Measurements from ENCODE around the gene KCNIP3.
"Not testable (repeated sequence)": the region's sequence is repeated elsewhere in the genome, so short reads cannot be mapped to it uniquely, and the experiment has no call there.

Gene KCNIP3

DNA sequence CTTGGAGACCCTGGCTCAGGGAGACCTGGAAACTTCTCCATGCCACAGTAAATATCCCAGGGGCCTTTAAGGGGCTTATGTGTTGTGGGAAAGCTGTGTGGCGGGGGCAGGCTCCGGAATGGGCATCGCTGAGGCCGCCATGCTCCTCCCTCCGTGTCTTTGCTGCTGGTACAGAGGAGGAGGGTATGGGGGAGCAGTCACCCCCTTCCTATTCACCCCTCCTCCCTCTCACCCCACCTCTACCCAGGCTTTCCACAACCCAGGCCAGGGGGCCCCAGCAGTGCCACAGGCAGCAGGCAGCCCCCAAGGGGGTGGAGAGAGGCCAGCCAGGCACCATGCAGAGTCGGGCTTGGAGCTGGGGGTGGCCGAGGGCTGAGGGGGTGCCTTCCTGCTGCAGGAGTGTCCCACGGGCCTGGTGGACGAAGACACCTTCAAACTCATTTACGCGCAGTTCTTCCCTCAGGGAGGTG lies 77.3 kb downstream of the KCNIP3 start:
- no peak for DNase-seq

DNA sequence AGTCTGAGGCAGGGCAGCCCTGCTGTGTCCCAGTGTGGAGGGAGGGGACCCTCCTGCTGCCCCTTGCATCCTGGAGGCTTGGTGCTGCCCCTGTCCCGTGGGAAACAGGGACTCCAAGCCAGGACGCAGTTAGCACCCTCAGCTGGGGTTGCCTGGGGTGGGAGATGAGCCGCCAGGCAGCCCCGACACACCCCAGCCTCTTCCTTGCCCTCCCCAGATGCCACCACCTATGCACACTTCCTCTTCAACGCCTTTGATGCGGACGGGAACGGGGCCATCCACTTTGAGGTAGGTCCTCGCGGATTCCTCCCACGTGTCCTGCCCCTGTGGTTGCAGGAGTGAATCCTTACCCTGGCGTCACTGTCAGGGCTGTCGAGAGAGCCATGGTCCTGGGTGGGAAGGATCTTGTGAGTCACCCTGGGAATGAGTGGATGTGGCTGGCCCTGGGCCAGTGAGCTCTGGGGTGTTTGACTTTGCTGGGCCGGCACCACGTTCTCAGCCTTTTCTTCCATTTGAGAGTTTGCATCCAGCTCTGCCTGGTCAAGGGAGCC lies 77.8 kb downstream of the KCNIP3 start:
- no peak for DNase-seq

DNA sequence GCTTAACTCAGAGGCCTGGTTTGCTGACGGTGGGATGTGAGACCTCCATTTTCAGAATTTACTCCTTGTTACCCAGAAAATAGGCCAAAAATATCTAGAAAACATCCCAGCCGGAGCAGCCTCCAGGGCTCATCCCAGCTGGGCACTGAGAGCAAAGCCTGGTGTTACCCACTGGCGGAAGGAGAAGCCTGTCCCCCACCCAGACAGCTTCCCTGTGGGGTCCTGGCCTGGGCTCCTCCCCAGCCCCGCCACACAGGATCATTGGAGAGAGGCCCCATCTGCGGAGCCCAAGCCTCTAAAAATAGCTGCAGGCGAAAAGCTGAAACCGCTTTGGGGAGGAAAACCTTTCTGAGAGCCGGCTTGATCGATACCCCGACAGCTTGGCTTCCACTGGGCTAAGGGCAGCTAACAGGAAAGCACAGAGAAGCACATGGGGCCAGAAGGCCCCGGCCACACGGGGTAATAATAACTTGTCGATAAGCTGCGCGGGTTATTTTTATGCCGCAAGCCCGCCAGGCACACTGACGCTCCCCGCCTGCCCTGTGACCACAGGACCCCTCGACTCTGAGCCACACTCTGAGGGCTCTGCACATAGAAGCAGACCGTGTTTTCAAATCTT lies 78.5 kb downstream of the KCNIP3 start:
- no peak for DNase-seq

DNA sequence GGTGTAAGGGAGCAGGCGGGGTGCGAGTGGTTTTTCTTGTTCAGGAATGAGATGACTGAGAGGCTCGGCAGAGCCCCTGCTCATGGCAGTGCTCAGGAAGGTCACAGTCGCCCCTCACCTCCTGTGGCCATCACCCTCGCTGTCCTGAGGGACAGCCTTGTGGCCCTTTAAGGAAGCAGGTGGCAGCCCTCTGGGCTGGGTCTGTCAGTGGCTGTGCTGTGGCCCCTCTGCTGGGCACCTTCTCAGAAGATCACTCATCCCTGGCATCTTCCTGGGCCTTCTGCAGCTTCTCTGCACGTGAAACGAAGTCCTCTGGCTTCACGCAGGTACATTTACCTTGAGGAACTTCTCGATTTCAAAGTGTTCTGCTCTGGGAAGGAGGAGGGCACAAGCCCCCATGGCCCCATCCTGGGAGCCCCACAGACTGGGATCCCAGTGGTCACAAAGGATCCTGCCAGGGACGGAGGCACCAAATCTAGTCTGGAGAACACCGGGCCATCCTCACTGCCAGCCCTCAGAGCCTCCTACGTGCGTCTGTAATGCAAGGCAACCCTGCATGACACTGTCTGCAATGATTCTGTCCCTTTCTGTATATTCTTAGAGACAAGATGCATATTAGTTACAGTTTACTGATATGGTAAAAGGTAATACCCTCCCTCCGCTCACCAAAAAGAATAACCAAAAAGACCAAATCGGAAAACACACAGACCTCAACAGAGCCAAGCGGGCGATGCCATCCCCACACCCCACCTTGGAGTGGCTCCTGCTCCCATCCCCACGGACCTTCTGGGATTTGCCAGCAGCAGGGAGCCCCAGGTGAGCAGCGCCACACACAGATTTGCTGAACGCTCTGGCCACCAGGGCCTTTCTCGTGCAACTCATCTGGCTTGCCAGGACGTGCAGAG lies 79.4 kb downstream of the KCNIP3 start:
- no peak for DNase-seq

DNA sequence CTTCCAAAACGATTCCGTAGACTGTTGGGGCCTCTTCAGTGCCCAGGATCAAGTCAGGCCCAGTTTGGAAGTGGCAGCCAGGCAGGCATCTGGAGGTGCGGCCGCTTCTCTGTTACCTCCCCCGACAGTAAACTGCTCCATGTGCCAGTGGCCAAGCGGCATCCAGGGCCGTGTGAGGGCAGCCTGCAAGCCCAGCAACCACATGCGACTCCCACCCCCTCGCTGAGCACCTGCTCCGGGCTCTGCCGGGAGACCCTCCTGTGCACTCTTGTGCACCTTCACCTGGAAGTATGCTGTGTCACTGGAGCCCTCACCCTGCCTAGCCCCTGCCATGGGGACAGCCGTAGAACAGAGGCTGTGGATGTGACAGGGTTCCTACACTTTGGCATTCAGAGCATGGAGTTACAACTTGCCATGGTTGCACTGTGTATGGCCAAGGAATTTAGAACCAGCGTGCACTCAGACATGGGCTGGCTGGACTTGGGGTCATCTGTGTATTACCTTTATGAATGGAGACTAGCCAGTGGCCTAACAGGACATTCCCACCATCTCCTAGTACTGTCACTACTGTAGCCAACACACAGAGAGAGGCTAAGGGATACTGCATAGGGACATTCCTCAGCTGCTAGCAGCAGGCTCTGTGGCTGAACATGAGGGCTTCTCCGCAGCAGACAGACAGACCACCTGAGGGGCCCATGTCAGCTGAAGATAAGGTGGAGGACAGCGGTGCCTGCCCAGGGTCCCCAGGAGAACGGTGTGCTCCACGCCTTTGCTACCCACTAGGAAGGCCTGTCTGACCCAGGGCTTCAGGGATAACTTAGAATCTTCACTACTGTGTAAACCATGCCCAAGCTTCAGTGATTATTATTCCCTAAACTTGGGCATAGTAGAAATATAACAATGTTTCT lies 80.3 kb downstream of the KCNIP3 start:
- DNase-seq: no peak

DNA sequence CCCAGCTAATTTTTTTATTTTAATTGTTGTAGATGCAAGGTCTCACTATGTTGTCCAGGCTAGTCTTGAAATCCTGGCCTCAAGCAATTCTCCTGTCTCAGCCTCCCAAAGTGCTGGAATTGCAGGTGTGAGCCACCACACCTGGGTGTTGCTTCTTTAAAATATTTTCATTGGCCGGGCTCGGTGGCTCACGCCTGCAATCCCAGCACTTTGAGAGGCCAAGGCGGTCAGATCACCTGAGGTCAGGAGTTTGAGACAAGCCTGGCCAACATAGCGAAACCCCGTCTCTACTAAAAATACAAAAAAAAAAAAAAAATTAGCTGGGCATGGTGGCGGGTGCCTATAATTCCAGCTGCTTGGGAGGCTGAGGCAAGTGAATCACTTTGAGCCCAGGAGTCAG lies 81.1 kb downstream of the KCNIP3 start:
- not testable (repeated sequence) for DNase-seq

DNA sequence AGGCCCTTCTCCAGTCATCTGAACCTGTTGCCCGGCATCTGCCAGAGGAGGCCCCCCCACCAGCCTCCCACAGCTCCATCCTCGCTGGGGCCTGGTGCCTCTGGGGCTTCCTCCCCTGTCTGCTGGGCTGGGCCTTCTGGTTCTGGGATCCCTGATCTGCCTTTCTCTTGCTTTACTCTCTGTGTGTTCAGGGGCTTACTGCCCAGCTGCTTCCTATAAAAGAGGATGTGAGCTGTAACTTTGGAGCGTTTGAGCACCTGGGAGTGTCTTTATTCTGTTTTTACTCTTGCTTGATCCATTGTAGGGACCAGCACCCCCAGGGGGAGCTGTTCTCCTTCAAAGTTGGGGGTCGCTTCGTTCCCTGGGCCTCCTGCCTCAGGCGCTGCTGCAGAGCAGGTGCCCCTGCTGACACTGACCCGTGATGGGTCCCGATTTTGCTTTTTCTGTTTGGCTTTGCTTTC lies 82.3 kb downstream of the KCNIP3 start:
- no peak for DNase-seq

DNA sequence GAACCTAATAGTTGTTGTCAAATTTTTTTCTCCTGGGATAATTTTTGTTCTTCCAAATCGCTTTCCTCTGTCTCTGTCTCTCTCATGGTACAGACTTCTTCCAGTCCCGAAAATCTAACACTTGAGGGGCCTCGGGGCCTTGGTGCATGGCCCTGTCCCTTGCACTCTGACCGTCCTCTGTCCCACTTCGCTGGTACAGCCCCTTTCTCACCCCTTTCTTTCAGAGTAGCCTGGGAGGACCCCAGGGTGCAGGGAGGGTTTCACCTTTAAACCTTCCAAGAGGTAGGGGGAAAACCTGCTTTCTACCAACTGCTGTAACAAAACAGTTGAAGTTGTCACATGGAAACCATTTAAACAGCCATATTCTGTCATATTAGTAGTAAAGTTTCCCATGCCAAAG lies 83.1 kb downstream of the KCNIP3 start:
- no peak for DNase-seq

DNA sequence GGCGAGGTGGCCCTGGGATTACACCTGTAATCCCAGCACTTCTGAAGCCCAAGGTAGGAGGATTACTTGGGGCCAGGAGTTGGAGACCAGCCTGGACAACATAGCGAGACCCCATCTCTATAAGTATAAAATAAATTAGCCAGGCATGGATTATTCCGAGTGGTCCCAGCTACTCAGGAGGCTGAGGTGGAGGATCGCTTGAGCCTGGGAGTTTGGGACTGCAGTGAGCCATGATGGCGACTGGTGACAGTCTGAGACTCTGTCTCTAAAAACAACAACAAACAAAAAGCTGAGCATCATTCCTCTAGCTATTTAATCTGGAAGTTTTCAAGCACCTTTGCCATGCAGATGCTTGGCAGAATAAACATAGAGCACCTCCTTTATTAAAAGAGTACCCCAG lies 83.6 kb downstream of the KCNIP3 start:
- DNase-seq: no peak

DNA sequence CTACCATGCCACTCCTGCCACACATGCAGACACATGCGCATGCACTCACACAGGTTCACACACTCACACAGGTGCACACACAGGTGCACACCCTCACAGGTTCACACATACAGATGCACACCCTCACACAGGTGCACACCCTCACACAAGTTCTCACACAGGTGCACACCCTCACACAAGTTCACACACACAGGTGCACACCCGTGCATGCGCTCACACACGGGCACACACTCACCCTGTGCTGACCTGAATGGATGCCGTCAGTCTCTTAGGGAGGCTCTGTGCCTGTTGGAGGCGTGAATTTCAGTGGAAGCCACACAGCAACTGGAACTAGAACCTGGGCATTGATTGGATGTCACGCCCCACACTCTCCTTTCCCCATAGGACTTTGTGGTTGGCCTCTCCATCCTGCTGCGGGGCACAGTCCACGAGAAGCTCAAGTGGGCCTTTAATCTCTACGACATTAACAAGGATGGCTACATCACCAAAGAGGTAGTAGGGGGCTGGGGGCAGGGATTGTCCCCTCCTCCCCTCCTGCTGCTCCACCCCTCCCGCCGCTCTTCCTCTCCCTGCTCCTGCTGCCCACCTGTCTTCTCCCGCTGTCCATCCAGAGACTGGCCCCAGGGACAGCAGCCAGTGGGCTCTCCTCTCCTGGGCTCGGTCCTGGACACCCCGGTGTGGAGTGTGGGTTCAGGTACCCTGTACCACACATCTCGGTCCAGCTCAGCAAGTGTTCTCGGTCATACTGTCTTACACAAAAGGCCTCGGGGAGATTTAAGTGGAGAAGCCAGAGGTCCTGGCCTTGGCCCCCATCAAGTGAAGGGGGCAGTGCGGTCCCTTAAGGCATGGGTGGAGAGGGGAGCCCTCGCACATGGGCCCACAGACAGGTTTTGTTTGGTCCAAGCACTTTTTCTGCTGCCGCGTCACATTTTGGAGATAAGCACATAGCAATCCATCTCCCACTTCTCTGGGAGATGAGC lies 84.4 kb downstream of the KCNIP3 start:
- DNase-seq: no peak

DNA sequence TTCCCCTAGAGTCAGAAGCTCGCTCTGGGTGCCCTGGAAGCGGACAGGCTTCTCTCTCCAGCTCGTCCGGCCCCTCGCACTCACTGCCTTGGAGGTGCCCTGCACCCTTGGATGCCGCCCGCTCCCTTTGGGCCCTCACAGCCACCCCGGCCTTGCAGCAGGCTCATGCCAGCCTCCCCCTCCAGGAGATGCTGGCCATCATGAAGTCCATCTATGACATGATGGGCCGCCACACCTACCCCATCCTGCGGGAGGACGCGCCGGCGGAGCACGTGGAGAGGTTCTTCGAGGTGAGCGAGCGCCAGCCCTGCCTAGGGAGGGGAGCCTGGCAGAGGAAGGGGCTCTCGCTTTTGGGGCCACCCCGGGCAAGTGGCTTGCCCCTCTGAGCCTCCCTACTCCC lies 85.0 kb downstream of the KCNIP3 start:
- no peak for DNase-seq

DNA sequence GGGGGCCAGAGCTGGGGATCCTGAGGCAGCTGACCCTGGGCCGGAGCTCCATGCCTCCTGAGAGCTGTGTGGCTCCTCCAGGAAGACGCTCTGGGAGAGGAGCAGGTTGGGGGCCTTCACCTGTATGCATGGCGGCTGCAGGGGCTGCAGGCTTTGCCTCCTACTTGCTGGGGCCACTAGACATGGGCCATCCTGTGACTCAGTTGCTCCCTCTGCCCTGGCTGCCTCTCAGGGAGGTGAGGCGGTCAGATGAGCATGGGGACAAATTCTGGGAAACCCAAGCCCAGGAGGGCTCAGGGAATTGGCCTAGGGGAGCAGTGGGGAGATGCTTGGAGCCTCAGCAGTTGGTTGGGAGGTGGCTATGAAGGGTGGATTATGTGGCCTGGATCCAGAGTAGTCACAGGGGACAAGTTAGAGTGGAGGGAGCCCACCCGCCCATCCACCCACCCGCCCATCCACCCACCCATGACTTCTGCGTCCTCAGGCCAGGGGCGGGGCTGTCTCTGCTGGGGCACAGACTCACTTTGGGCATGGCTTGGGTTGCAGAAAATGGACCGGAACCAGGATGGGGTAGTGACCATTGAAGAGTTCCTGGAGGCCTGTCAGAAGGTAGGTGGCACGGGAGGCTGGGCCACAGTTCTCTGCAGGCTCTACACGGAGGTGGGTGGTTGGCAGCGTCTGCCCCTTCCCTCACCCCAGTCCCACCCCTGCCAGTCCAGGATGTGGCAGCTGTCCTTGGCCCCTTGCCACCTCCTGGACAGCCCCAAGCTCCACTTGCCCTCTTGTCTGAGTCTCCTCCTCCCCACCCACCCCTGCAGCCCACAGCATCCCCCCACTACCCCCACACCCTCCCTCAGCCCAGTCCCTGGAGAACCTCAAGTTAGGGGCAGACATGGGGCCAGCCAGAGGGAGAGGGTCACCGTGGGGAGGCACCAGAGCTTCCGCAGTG lies 85.8 kb downstream of the KCNIP3 start:
- DNase-seq: no peak

DNA sequence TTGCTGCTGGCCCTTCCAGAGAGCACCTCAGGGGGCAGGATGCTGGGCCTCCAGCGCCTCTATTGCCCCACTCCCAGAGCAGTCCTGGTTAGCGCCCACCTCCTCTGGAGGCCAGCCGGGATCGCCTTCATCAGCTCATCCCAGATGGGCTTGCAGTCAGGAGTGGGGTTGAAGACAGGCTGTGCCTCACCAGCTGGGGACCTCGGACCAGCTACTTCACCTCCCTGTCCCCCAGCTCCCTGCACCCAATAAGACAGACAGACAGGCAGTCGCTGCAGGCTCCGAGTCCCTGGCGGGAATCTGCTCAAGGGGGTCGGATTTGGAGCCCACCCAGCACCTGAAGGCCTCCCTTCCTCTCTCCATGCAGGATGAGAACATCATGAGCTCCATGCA lies 86.5 kb downstream of the KCNIP3 start:
- no peak for DNase-seq

DNA sequence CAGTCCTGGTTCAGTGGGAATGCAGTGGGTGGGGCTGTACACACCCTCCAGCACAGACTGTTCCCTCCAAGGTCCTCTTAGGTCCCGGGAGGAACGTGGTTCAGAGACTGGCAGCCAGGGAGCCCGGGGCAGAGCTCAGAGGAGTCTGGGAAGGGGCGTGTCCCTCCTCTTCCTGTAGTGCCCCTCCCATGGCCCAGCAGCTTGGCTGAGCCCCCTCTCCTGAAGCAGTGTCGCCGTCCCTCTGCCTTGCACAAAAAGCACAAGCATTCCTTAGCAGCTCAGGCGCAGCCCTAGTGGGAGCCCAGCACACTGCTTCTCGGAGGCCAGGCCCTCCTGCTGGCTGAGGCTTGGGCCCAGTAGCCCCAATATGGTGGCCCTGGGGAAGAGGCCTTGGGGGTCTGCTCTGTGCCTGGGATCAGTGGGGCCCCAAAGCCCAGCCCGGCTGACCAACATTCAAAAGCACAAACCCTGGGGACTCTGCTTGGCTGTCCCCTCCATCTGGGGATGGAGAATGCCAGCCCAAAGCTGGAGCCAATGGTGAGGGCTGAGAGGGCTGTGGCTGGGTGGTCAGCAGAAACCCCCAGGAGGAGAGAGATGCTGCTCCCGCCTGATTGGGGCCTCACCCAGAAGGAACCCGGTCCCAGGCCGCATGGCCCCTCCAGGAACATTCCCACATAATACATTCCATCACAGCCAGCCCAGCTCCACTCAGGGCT lies 87.9 kb downstream of the KCNIP3 start:
- DNase-seq: no peak

DNA sequence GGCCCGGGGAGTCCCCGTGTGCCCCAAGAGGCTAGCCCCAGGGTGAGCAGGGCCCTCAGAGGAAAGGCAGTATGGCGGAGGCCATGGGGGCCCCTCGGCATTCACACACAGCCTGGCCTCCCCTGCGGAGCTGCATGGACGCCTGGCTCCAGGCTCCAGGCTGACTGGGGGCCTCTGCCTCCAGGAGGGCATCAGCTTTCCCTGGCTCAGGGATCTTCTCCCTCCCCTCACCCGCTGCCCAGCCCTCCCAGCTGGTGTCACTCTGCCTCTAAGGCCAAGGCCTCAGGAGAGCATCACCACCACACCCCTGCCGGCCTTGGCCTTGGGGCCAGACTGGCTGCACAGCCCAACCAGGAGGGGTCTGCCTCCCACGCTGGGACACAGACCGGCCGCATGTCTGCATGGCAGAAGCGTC lies 88.4 kb downstream of the KCNIP3 start:
- no peak for DNase-seq

DNA sequence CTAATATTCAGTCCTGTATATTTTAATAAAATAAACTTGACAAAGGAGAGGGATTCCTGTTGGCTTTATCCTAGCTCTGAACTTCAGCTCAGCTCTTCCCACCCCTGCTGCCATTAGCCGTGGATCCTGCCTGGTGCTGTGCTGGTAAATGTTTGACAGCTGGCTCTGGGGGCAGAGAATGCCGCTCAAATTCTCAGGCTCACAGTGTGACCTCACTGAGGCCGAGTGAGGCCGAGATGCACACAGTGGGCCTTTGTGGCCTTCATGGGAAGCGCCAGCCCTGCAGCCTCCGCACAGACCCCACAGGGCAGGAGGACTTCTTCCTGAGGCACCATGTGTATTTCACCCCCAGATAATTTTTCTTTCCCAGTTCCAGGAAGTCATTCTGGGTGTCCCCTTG lies 88.9 kb downstream of the KCNIP3 start:
- DNase-seq: no peak

DNA sequence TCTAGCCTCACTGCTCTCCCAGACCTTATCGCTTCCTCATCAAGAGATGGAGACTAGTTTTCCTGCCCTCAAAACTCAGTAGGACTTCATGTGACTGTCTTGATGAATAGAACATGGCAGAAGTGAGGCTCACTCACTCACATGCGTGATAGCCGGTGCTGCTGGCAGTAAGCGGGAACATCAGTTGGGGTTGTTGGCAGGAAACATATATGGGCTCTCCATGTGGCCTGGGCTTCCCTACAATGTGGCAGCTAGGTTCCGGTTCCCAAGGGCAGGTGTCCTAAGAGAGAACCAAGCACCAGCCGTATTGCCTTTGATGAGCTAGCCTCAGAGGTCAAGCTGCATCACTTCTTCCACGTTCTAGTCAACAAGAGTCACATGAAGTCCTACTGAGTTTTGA lies 90.2 kb downstream of the KCNIP3 start:
- DNase-seq: no peak

DNA sequence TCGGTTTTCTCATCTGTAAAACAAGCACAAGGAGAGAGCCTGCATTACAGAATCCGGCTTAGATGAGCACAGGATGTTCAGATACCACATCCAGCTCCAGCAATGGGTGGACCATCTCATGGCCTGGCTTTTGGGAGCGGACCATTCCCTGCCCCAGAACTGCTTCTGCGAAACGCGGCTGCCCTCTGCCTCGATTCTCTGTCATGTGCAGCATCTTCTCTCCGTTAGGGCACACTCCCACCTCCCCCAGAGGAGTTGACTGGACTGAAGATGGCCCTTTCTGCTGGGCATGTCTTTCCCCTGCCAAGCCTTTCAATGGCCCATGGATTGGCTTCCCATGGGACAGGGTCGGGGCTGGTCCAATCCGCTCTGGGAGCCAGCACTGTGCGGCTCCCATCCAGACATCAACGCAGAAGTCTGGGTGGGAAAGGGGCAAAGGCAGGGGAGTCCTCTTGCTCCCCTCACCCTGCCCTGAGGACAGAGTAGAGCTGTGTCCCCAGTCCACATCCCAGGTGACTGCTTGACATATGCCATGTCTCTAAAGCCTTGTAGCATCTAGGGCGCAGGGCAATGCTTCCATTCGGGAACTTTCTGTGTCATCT lies 91.0 kb downstream of the KCNIP3 start:
- DNase-seq: no peak

DNA sequence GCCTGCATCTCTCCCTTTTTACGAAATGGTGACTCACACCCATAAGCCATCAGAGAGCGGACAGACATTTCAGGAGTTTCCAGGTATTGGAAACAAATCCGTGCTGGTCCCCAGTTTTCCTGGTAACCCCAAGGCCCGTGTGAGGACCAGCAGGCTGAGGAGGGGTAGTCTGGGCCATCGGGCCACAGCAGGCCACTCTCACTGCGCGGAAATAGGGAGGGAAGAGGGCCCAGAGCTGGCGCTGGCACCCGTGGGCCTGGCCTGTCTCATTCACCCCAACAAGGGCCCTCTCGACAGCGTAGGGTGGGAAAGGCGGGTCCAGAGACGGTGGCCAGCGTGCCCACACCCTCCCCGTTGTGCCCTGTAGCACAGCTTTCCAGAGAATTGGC lies 91.7 kb downstream of the KCNIP3 start:
- no peak for DNase-seq
